Right atrium auricular region (tissue), 2 donors: ENCODE measurements around the gene PNMA8A. TPM values are rescaled to one million over a fixed set of nuclear protein-coding genes. Genes with fewer than 3 reads are reported as not detected.

ENCODE experiments used
- DNase-seq: peaks from one replicate; pipeline ENCODE4 v3.0.0-alpha.2; 2019; ENCODE audit warnings: low spot score
- H3K27ac ChIP-seq, 2 donors: fragments of 200-600 bp; sonication (generic); 1 replicate in 1 of 2; 2 replicates in 1 of 2; pipeline ENCODE4 v1.5.1; 2016 to 2019
- H3K27me3 ChIP-seq, 2 donors: fragments of 200-600 bp; sonication (generic); one replicate each; pipeline versions ENCODE4 v1.5.1 to v1.6.0; 2017 to 2019
- H3K36me3 ChIP-seq: fragments of 200-600 bp; sonication (generic); one replicate; pipeline ENCODE4 v1.5.1; 2016
- H3K4me1 ChIP-seq, 2 donors: fragments of 200-600 bp; sonication (generic); one replicate each; pipeline versions ENCODE4 v1.5.1 to v1.6.0; 2017 to 2019
- H3K4me3 ChIP-seq, 2 donors: fragments of 200-600 bp; sonication (generic); 1 replicate in 1 of 2; 2 replicates in 1 of 2; pipeline ENCODE4 v1.5.1; 2017 to 2019; ENCODE audit warnings: mild to moderate bottlenecking in 1 of 2, moderate library complexity in 1 of 2
- H3K9me3 ChIP-seq, 2 donors: fragments of 200-600 bp; sonication (generic); one replicate each; pipeline ENCODE4 v1.5.1; 2019
- CTCF ChIP-seq, 2 donors: fragments of 200-600 bp; sonication (generic); IDR thresholded peaks; one replicate each; pipeline ENCODE4 v1.5.1; 2019; ENCODE audit warnings: antibody characterized with exemption in 2 of 2
- total RNA-seq, 2 donors: library from RNA; depleted of rRNA; stranded (reverse); fragments of >200 nt; gene quantifications; one replicate each; pipeline ENCODE4 v1.1.0, GENCODE V29; 2016

The PNMA8A gene
- total RNA-seq, 2 donors from 2014 or later = 9.9 to 16.6 TPM

- H3K9me3 ChIP-seq = no peaks in the 10 kb centered on the region
- peaks cover 0 to 6% of the 10 kb centered on the region in 2 donors for H3K4me1 ChIP-seq
- H3K36me3 ChIP-seq = no peaks in the 10 kb centered on the region
- peak overlapping the region; percentile 46 to 61 for H3K27ac ChIP-seq
- H3K4me3 ChIP-seq = no peak overlapping the region
- DNase-seq = no peak
- H3K27me3 ChIP-seq = no peaks in the 10 kb centered on the region
- no peak for TF ChIP-seq CTCF (IDR thresholded peaks at IDR 0.05)
Measured at GRCh38 chr19:46451352-46451751, 20.0 kb downstream of the PNMA8A start.

- DNase-seq = no peak
- Histone ChIP-seq H3K4me1 (peaks cover 0 to 6% of the 10 kb centered on the region in 2 donors), H3K27me3 (no peaks in the 10 kb centered on the region), H3K36me3 (no peaks in the 10 kb centered on the region), H3K4me3 (no peak overlapping the region), H3K9me3 (no peaks in the 10 kb centered on the region), H3K27ac (peak overlapping the region in 1 of 2 donors; percentile 61)
- no peak for TF ChIP-seq CTCF (IDR thresholded peaks at IDR 0.05)
Measured at GRCh38 chr19:46450737-46451136, 20.6 kb downstream of the PNMA8A start.

- TF ChIP-seq CTCF (IDR thresholded peaks at IDR 0.05) = no peak
- no peaks in the 10 kb centered on the region for H3K27me3 ChIP-seq
- no peaks in the 10 kb centered on the region for H3K36me3 ChIP-seq
- H3K27ac ChIP-seq = peak overlapping the region in 1 of 2 donors; percentile 20
- H3K9me3 ChIP-seq = no peaks in the 10 kb centered on the region
- DNase-seq = no peak
- H3K4me3 ChIP-seq = no peak overlapping the region
- peaks cover 0 to 6% of the 10 kb centered on the region in 2 donors for H3K4me1 ChIP-seq
Measured at GRCh38 chr19:46449228-46449627, 22.1 kb downstream of the PNMA8A start.

- no peak for TF ChIP-seq CTCF (IDR thresholded peaks at IDR 0.05)
- Histone ChIP-seq H3K27ac (no peak overlapping the region), H3K27me3 (no peaks in the 10 kb centered on the region), H3K4me3 (no peak overlapping the region), H3K36me3 (no peaks in the 10 kb centered on the region), H3K4me1 (peaks cover 0 to 6% of the 10 kb centered on the region in 2 donors), H3K9me3 (no peaks in the 10 kb centered on the region)
- no peak for DNase-seq
Measured at GRCh38 chr19:46448601-46449000, 22.8 kb downstream of the PNMA8A start.

GRCh38 chr19:46447824-46448223, 23.5 kb downstream of the PNMA8A start:
- Histone ChIP-seq H3K4me1 (peaks cover 0 to 11% of the 10 kb centered on the region in 2 donors), H3K36me3 (no peaks in the 10 kb centered on the region), H3K9me3 (no peaks in the 10 kb centered on the region), H3K27ac (peak overlapping the region in 1 of 2 donors; percentile 16), H3K27me3 (no peaks in the 10 kb centered on the region), H3K4me3 (no peak overlapping the region)
- no peak for TF ChIP-seq CTCF (IDR thresholded peaks at IDR 0.05)
- no peak for DNase-seq

GRCh38 chr19:46447006-46447405, 24.4 kb downstream of the PNMA8A start:
- no peak for TF ChIP-seq CTCF (IDR thresholded peaks at IDR 0.05)
- Histone ChIP-seq H3K36me3 (no peaks in the 10 kb centered on the region), H3K4me1 (peaks cover 0 to 19% of the 10 kb centered on the region in 2 donors), H3K27me3 (no peaks in the 10 kb centered on the region), H3K4me3 (no peak overlapping the region), H3K27ac (no peak overlapping the region), H3K9me3 (no peaks in the 10 kb centered on the region)
- no peak for DNase-seq
